ENCODE results near the gene GIMAP5. TPM values are rescaled to one million over a fixed set of nuclear protein-coding genes. Genes with fewer than 3 reads are reported as not detected.

Gene GIMAP5
- total and polyA plus RNA-seq, 9 of the 15 experiments (the other 6 are each of a cell fraction or from before 2014, with no cell fraction given) = 0.35 TPM; not detected in 8

- no peaks in the 10 kb centered on the region for H3K9me1 ChIP-seq (ENCODE audit: control insufficient read depth, insufficient read depth, low read length)
- H2AFZ ChIP-seq (ENCODE audit: low read depth, low read length) = no peak overlapping the region
- no peaks in the 10 kb centered on the region for H3K36me3 ChIP-seq (ENCODE audit: control insufficient read depth, insufficient read depth, low read length)
- peaks cover 20 to 28% of the 10 kb centered on the region in 2 experiments; a peak in 4 of 5 replicates for H3K27me3 ChIP-seq (ENCODE audit: control insufficient read depth in 2 of 2, insufficient read depth in 2 of 2, low read length in 2 of 2)
- in situ Hi-C loops (cut with MboI) (no loop called here), intact Hi-C loops (cut with micrococcal nuclease) (loop anchor here (10.0 kb wide), 1 partner anchor 315 kb away; no protein-coding TSS in a partner anchor)
- FAIRE-seq = no peak
- H4K20me1 ChIP-seq (replicated peaks; ENCODE audit: control insufficient read depth, insufficient read depth, low read length) = no peaks in the 10 kb centered on the region
- no peaks in the 10 kb centered on the region for H3K9me3 ChIP-seq (replicated peaks; ENCODE audit: control insufficient read depth, insufficient read depth, low read depth, low read length)
- WGBS (ENCODE audit: insufficient coverage, low coverage, missing lambda C conversion rate) = 3% methylated on average over 3 of the region's 3 CpGs
- H3K9ac ChIP-seq (ENCODE audit: insufficient read depth in 1 of 2, low read depth in 2 of 2, low read length in 2 of 2) = no peak overlapping the region
- BruUV-seq (replicated peaks) = no TSS peak
- H3K4me1 ChIP-seq (replicated peaks in 1 of 2; ENCODE audit: control insufficient read depth in 2 of 2, insufficient read depth in 2 of 2, low read length in 2 of 2) = no peaks in the 10 kb centered on the region
- DNase-seq (ENCODE audit: extremely low read depth in 1 of 4, low spot score in 3 of 4) = peak in 1 of 4 experiments; percentile 12
- no peak for ATAC-seq
- CTCF ChIA-PET (ENCODE audit: low intra/inter-chr PET ratio) = interaction anchor here (2.3 kb wide), 1 partner anchor 96 kb away, joined by 18 read pairs; no protein-coding TSS in a partner anchor
- no peaks in the 10 kb centered on the region for H3K79me2 ChIP-seq (ENCODE audit: control insufficient read depth, insufficient read depth, low read length)
- POLR2A ChIA-PET = interaction anchor here (0.6 to 0.7 kb wide), 2 partner anchors 75 to 95 kb away, joined by 3 read pairs; no protein-coding TSS in a partner anchor
- H3K27ac ChIP-seq (ENCODE audit: extremely low read depth, low read depth, low read length) = no peak overlapping the region
- H3K4me3 ChIP-seq = no peak overlapping the region
- no peak for TF ChIP-seq MECOM (CRISPR knock-in tag; IDR thresholded peaks at IDR 0.05)
- no peak for TF ChIP-seq GMEB1 (CRISPR knock-in tag; IDR thresholded peaks at IDR 0.05)
- no peak for TF ChIP-seq ZBED1 (IDR thresholded peaks at IDR 0.05)
- TF ChIP-seq POLR2AphosphoS5 (IDR thresholded peaks at IDR 0.05; ENCODE audit: control insufficient read depth, insufficient read depth, low read depth, low read length) = no peak
- no peak for TF ChIP-seq KAT7 (CRISPR knock-in tag; IDR thresholded peaks at IDR 0.05; ENCODE audit: borderline replicate concordance)
- TF ChIP-seq SMAD2 (IDR thresholded peaks at IDR 0.05; ENCODE audit: low read depth, low read length) = no peak
- no peak for TF ChIP-seq ZNF197 (CRISPR knock-in tag; IDR thresholded peaks at IDR 0.05; ENCODE audit: low read depth)
- no peak for TF ChIP-seq BCOR (IDR thresholded peaks at IDR 0.05)
- TF ChIP-seq FOXK2 (conservative IDR thresholded peaks at IDR 0.05 in 1 of 2, IDR thresholded peaks at IDR 0.05 in 1 of 2; ENCODE audit: low read depth in 2 of 2) = no peak
- no peak for TF ChIP-seq ZBTB5 (IDR thresholded peaks at IDR 0.05)
- no peak for TF ChIP-seq HIVEP1 (CRISPR knock-in tag; IDR thresholded peaks at IDR 0.05)
- no peak for TF ChIP-seq ZNF407 (IDR thresholded peaks at IDR 0.05; ENCODE audit: low read depth)
- no peak overlapping the region for H3K4me2 ChIP-seq (ENCODE audit: insufficient read depth, low read length)
Measured at GRCh38 chr7:150780292-150780691, 43.1 kb downstream of the GIMAP5 start.

All from K562 (cell line).